Urothelium cell line (cell line): Measurements from ENCODE around the gene COL19A1.
"Not testable (repeated sequence)": the region's sequence is repeated elsewhere in the genome, so short reads cannot be mapped to it uniquely, and the experiment has no call there.

Source experiments
- DNase-seq: peaks from one replicate; pipeline ENCODE4 v3.0.0; 2011; ENCODE audit warnings: low spot score, mixed read lengths
- FAIRE-seq: peaks from 2 replicates; lab custom pipeline; 2011; peaks lifted over from hg19 to GRCh38; lab: Jason Lieb, UNC

The COL19A1 gene

DNA sequence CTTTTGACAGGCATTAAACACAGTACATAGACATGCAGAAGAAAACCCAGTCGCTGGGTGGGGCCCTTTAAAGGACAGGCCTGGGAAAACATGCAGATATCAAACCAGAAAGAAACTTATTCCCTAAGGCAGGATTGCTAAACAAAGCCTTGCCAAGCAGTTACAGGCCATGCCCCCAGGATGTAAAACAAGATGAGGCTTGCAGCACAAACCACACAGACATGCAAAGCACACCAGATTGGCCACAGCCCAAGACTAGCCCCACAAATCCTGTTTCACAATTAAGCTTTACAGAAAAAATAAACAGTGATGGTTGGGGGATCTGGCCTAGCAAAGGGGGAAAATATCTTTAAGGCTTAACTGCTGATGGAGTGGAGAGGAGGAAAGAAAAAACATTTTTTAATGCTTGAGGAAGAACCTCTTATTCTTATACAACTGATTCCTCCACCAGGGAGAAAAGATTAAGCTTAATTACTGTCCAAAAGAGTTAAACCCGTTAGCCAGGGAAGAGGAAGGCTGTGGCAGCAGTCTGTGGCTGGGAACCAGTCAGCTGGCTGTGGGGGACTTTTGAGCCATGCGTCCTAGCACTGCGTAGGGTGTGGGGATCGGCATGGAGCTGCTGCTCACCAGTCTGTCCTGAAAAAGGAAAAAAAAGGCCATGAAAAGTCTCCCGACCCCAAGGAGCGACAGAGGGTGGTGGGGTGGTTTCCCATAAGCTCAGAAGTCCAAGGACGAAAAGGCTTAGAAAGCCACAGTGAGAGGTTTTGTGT is 28.4 kb downstream of the COL19A1 start:
- DNase-seq: no peak

DNA sequence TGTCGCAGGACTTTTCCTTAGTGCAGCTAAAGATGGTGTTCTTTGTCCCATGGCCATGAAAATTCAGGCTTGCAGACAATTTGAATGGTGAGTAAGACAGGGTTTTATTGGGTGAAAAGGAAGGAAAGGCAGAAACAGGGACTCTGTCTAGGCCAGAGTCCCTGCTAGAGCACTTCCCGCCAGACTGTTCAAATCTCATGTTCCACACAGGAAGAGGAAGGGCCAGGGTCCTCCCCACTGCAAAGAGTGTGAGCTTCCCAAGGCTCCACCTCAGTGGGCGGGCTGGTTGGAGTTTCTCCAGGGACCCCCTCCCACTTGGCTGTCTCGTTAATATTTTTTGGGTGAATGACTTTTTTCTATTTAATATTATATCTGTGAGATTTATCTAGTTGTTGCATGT is 29.0 kb downstream of the COL19A1 start:
- no peak for DNase-seq
- FAIRE-seq: no peak

More for the DNA sequence above, 28.4 kb downstream of the COL19A1 start:
- no peak for FAIRE-seq

GRCh38 chr6:69900869-69901268 is 34.5 kb downstream of the COL19A1 start:
- DNase-seq (no peak), FAIRE-seq (no peak)

- DNase-seq (no peak), FAIRE-seq (no peak)
These were observed 35.0 kb downstream of the COL19A1 start for GRCh38 chr6:69901361-69901760.

GRCh38 chr6:69907981-69908498 is 41.7 kb downstream of the COL19A1 start:
- no peak for DNase-seq
- no peak for FAIRE-seq

DNA sequence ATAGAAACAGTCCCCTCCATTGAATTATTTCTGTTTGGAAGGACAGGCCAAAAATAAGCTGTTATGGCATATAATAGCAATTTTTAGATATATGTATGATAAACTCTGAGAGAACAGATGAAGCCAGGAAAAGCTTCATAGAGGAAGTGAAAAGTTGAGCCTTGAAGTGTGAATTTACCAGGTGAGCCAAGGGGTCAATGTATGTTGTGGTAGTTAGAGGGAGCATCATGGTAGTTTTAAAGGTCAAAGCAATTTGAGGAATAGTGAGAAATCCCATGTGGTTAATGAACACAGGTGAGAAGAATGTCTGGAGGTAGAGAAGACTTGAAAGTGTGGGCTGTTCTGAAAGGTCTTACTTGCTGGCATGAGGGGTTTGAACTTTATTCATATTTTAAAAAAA is 47.0 kb downstream of the COL19A1 start:
- no peak for FAIRE-seq
- DNase-seq: no peak

- no peak for FAIRE-seq
These were observed 47.7 kb downstream of the COL19A1 start for GRCh38 chr6:69914015-69914485.

GRCh38 chr6:69915346-69915745 is 49.0 kb downstream of the COL19A1 start:
- no peak for DNase-seq
- FAIRE-seq: no peak

More at GRCh38 chr6:69914015-69914485, 47.7 kb downstream of the COL19A1 start:
- no peak for DNase-seq

- FAIRE-seq: no peak
- peak; percentile 69 for DNase-seq
These were observed 51.5 kb downstream of the COL19A1 start for GRCh38 chr6:69917834-69918233.

- FAIRE-seq (no peak), DNase-seq (peak; percentile 18)
These were observed 52.6 kb downstream of the COL19A1 start for GRCh38 chr6:69918813-69919475.

GRCh38 chr6:69921066-69921465 is 54.7 kb downstream of the COL19A1 start:
- FAIRE-seq, DNase-seq: not testable (repeated sequence)

DNA sequence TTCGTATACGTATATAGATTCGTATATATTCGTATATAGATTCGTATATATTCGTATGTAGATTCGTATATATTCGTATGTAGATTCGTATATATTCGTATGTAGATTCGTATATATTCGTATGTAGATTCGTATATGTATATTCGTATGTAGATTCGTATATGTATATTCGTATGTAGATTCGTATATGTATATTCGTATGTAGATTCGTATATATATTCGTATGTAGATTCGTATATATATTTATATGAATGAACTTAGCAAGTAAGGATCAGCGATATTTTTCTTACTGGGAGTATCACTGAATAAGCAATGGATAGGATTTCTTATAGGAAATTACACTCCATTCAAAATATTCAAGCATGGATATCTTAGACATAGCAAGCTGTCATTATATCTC is 55.3 kb downstream of the COL19A1 start:
- DNase-seq, FAIRE-seq: not testable (repeated sequence)

- DNase-seq (no peak), FAIRE-seq (no peak)
These were observed 60.4 kb downstream of the COL19A1 start for GRCh38 chr6:69926745-69927144.

GRCh38 chr6:69933239-69933638 is 66.9 kb downstream of the COL19A1 start:
- DNase-seq (no peak), FAIRE-seq (no peak)

- DNase-seq (no peak), FAIRE-seq (no peak)
These were observed 68.7 kb downstream of the COL19A1 start for GRCh38 chr6:69935079-69935478.

GRCh38 chr6:69936674-69937363 is 70.5 kb downstream of the COL19A1 start:
- FAIRE-seq: no peak

GRCh38 chr6:69937402-69938136 is 71.2 kb downstream of the COL19A1 start:
- no peak for FAIRE-seq

More at GRCh38 chr6:69936674-69937363, 70.5 kb downstream of the COL19A1 start:
- no peak for DNase-seq

GRCh38 chr6:69942485-69942884 is 76.1 kb downstream of the COL19A1 start:
- DNase-seq (no peak), FAIRE-seq (no peak)

More at GRCh38 chr6:69937402-69938136, 71.2 kb downstream of the COL19A1 start:
- no peak for DNase-seq

- no peak for DNase-seq
- FAIRE-seq: no peak
These were observed 78.8 kb downstream of the COL19A1 start for GRCh38 chr6:69945192-69945591.

- FAIRE-seq (no peak), DNase-seq (no peak)
These were observed 82.2 kb downstream of the COL19A1 start for GRCh38 chr6:69948479-69949114.
